OCI-LY1 (cell line): ENCODE data around the gene TRABD2B.

ENCODE experiments used
- H2AFZ ChIP-seq: fragments of 200-600 bp; sonication (generic), shearing (Covaris generic); 2 replicates; pipeline ENCODE4 v1.6.0; 2014; ENCODE audit warnings: antibody characterized with exemption, mild to moderate bottlenecking, low read length
- H3F3A ChIP-seq: fragments of 200-600 bp; sonication (generic), shearing (Covaris generic); 2 replicates; pipeline ENCODE4 v1.6.0; 2014; ENCODE audit warnings: mild to moderate bottlenecking, antibody characterized with exemption, low read length, moderate library complexity; ENCODE audit not compliant: insufficient read depth
- H3K27ac ChIP-seq: fragments of 200-600 bp; sonication (generic); 2 replicates; pipeline ENCODE4 v1.5.1; 2014; ENCODE audit warnings: low read length, mixed run types, mild to moderate bottlenecking, low read depth; ENCODE audit not compliant: poor library complexity, severe bottlenecking
- H3K27me3 ChIP-seq: fragments of 200-600 bp; sonication (generic); 2 replicates; pipeline ENCODE4 v1.6.0; 2014; ENCODE audit warnings: antibody characterized with exemption, mild to moderate bottlenecking, low read length, moderate library complexity; ENCODE audit not compliant: insufficient read depth
- H3K36me3 ChIP-seq: fragments of 200-600 bp; sonication (generic); 2 replicates; pipeline ENCODE4 v1.6.1; 2014; ENCODE audit warnings: mild to moderate bottlenecking, antibody characterized with exemption, low read length, moderate library complexity, mixed read lengths; ENCODE audit not compliant: insufficient read depth
- H3K4me1 ChIP-seq: fragments of 200-600 bp; sonication (generic); 2 replicates; pipeline ENCODE4 v1.5.1; 2014; ENCODE audit warnings: mild to moderate bottlenecking, low read length, moderate library complexity; ENCODE audit not compliant: insufficient read depth, severe bottlenecking
- H3K4me2 ChIP-seq: fragments of 200-600 bp; sonication (generic), shearing (Covaris generic); 2 replicates; pipeline ENCODE4 v1.6.1; 2014; ENCODE audit warnings: low read length
- H3K4me3 ChIP-seq: fragments of 200-600 bp; sonication (generic); 2 replicates; pipeline ENCODE4 v1.5.1; 2014; ENCODE audit warnings: low read length, low read depth, mild to moderate bottlenecking, mixed read lengths; ENCODE audit not compliant: poor library complexity, severe bottlenecking
- H3K79me2 ChIP-seq: fragments of 200-600 bp; shearing (Covaris generic); 2 replicates; pipeline ENCODE4 v1.6.1; 2016; ENCODE audit warnings: mixed run types, low read length, mixed read lengths; ENCODE audit not compliant: insufficient read depth
- H3K9ac ChIP-seq: fragments of 200-600 bp; sonication (generic), shearing (Covaris generic); 2 replicates; pipeline ENCODE4 v1.6.1; 2014; ENCODE audit warnings: mild to moderate bottlenecking, low read length, mixed read lengths
- H3K9me2 ChIP-seq: fragments of 200-600 bp; sonication (generic), shearing (Covaris generic); 2 replicates; pipeline ENCODE4 v1.6.1; 2014; ENCODE audit warnings: low read depth, mild to moderate bottlenecking, low read length, mixed read lengths
- H3K9me3 ChIP-seq: fragments of 200-600 bp; shearing (Covaris generic); 2 replicates; pipeline ENCODE4 v1.6.1; 2014; ENCODE audit warnings: low read length, mixed read lengths
- H4K20me1 ChIP-seq: fragments of 200-600 bp; sonication (generic), shearing (Covaris generic); 2 replicates; pipeline ENCODE4 v1.6.0; 2016; ENCODE audit warnings: mild to moderate bottlenecking, low read length; ENCODE audit not compliant: insufficient read depth
- EZH2 ChIP-seq: fragments of 200-600 bp; sonication (generic), shearing (Covaris generic); IDR thresholded peaks from 2 replicates; pipeline ENCODE4 v1.8.0; 2017; ENCODE audit warnings: borderline replicate concordance, mixed run types, mild to moderate bottlenecking, antibody characterized with exemption, low read length, moderate library complexity, mixed read lengths
- TF ChIP-seq, protein P1 (sequence below): fragments of 200-600 bp; sonication (generic), shearing (Covaris generic); IDR thresholded peaks from 2 replicates; pipeline ENCODE4 v1.5.1; 2017; ENCODE audit warnings: mild to moderate bottlenecking, antibody characterized with exemption, low read length, moderate library complexity, mixed read lengths

TRABD2B gene

DNA sequence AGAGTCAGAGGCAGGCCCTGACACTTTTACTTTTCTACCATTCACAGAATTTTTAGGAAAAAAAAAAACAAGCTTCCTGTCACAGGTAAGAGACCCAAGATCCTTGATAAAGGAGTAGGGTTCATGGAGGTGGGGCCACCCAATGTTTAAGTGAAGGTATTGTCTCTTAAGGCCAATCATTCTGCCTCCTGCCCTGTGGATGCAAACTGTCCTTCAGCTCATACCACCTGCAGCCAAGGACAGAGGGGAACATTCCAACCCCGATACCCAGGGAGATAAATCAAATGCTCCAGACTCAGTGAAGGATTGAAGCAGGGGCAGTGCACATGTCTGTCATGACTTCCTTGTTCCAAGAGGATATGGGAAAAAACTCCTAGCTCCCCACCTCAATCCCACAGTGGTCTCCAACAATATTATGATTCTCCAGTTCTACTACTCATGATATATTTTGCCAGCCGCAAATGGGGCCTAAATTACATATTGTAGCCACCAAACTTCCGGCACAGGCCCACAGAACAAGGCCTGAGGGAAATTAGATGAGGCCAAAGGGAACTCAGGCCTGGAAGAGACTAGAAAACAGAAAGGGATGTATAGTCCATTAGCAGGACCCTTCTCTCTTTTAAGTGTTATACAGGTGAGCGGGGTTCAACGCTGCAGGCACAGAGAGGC lies 59.5 kb downstream of the TRABD2B start:
- H3K9me3 ChIP-seq = no peaks in the 10 kb centered on the region
- TF ChIP-seq, protein P1, sequence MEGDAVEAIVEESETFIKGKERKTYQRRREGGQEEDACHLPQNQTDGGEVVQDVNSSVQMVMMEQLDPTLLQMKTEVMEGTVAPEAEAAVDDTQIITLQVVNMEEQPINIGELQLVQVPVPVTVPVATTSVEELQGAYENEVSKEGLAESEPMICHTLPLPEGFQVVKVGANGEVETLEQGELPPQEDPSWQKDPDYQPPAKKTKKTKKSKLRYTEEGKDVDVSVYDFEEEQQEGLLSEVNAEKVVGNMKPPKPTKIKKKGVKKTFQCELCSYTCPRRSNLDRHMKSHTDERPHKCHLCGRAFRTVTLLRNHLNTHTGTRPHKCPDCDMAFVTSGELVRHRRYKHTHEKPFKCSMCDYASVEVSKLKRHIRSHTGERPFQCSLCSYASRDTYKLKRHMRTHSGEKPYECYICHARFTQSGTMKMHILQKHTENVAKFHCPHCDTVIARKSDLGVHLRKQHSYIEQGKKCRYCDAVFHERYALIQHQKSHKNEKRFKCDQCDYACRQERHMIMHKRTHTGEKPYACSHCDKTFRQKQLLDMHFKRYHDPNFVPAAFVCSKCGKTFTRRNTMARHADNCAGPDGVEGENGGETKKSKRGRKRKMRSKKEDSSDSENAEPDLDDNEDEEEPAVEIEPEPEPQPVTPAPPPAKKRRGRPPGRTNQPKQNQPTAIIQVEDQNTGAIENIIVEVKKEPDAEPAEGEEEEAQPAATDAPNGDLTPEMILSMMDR = no peak
- no peak for TF ChIP-seq EZH2
- no peaks in the 10 kb centered on the region for H3K36me3 ChIP-seq

DNA sequence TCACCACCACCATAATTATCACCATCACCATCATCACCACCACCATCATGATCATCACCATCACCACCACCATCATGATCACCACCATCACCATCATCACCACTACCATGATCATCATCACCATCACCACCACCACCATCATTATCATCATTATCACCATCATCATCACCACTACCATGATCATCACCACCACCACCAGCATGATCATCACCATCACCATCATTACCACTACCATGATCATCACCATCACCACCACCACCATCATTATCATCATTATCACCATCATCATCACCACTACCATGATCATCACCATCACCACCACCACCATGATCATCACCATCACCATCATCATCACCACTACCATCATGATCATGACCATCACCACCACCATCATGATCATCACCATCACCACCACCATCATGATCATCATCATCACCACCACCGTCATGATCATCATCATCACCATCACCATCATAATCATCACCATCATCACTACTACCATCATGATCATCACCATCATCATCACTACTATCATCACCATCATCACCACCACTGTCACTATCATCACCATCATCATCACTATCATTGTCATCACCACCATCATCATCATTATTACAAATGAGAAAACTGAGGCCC lies 60.2 kb downstream of the TRABD2B start:
- Histone ChIP-seq H3K36me3 (no peaks in the 10 kb centered on the region), H3K9me2 (no peaks in the 10 kb centered on the region), H3K79me2 (no peaks in the 10 kb centered on the region), H3K9me3 (no peaks in the 10 kb centered on the region), H3K4me3 (no peak overlapping the region), H3K4me2 (no peak overlapping the region), H3K27me3 (0 out of 2 replicates have a peak, but pooled peaks cover 6% of the 10 kb centered on the region), H3K27ac (no peak overlapping the region), H3K4me1 (no peaks in the 10 kb centered on the region), H3F3A (no peaks in the 10 kb centered on the region), H2AFZ (no peak overlapping the region), H4K20me1 (no peaks in the 10 kb centered on the region), H3K9ac (no peak overlapping the region)
- TF ChIP-seq, protein P1 = no peak
- TF ChIP-seq EZH2 = no peak

More for the DNA sequence above, 59.5 kb downstream of the TRABD2B start:
- no peaks in the 10 kb centered on the region for H4K20me1 ChIP-seq
- H3K27ac ChIP-seq = no peak overlapping the region
- no peaks in the 10 kb centered on the region for H3F3A ChIP-seq
- no peaks in the 10 kb centered on the region for H3K4me1 ChIP-seq
- H3K9ac ChIP-seq = no peak overlapping the region
- H3K27me3 ChIP-seq = 0 out of 2 replicates have a peak, but pooled peaks cover 6% of the 10 kb centered on the region
- no peak overlapping the region for H3K4me2 ChIP-seq
- no peak overlapping the region for H3K4me3 ChIP-seq
- H3K79me2 ChIP-seq = no peaks in the 10 kb centered on the region
- H2AFZ ChIP-seq = no peak overlapping the region
- H3K9me2 ChIP-seq = no peaks in the 10 kb centered on the region

DNA sequence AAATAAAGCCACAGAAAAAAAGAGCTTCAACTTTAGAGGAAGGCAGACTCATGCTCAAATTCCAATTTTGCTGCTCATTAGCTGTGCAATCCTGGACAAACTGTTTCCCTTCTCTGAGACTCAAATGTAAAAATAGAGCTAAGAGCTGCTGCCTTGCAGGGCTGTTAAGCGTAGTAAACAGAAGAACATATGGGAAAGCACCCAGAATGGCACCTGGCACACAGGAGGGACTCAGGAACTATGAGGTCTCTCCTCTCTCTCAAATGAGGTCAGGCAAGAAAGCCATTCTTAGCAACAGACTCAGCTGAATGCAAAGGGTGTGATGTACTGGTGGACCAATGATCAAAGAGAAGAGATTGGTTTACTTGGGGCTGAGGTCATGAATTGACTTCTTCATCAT lies 61.3 kb downstream of the TRABD2B start:
- no peaks in the 10 kb centered on the region for H3K36me3 ChIP-seq
- no peaks in the 10 kb centered on the region for H4K20me1 ChIP-seq
- no peak overlapping the region for H2AFZ ChIP-seq
- 0 out of 2 replicates have a peak, but pooled peaks cover under 1% of the 10 kb centered on the region for H3K27me3 ChIP-seq
- H3K9me2 ChIP-seq = no peaks in the 10 kb centered on the region
- H3K4me2 ChIP-seq = no peak overlapping the region
- no peaks in the 10 kb centered on the region for H3K79me2 ChIP-seq
- no peak overlapping the region for H3K4me3 ChIP-seq
- H3K27ac ChIP-seq = no peak overlapping the region
- H3F3A ChIP-seq = no peaks in the 10 kb centered on the region
- H3K9ac ChIP-seq = no peak overlapping the region
- H3K9me3 ChIP-seq = no peaks in the 10 kb centered on the region
- TF ChIP-seq EZH2 = no peak
- TF ChIP-seq, protein P1 = no peak
- H3K4me1 ChIP-seq = no peaks in the 10 kb centered on the region
